Smooth muscle cell (in vitro differentiated cells): Measurements from ENCODE around the gene PALB2. TPM values are rescaled to one million over a fixed set of nuclear protein-coding genes. Genes with fewer than 3 reads are reported as not detected.

ENCODE experiments used
- DNase-seq: peaks from one replicate; lab custom pipeline; 2025; ENCODE audit not compliant: unreplicated experiment; lab: John Stamatoyannopoulos, UW
- H2AFZ ChIP-seq: fragments of 200-600 bp; sonication (generic); 2 replicates; pipeline ENCODE4 v1.6.0; 2016; ENCODE audit warnings: antibody characterized with exemption, low read depth, mild to moderate bottlenecking
- H3F3A ChIP-seq: fragments of 200-600 bp; sonication (generic); 2 replicates; pipeline ENCODE4 v1.6.0; 2017; ENCODE audit warnings: antibody characterized with exemption, low read depth
- H3K27ac ChIP-seq: fragments of 200-600 bp; sonication (generic); 2 replicates; pipeline ENCODE4 v1.5.1; 2016; ENCODE audit warnings: low read depth, mild to moderate bottlenecking
- H3K27me3 ChIP-seq: fragments of 200-600 bp; sonication (generic); 2 replicates; pipeline ENCODE4 v1.6.1; 2016; ENCODE audit warnings: low read depth, mild to moderate bottlenecking
- H3K36me3 ChIP-seq: fragments of 200-600 bp; sonication (generic); 2 replicates; pipeline ENCODE4 v1.5.1; 2016; ENCODE audit warnings: low read depth
- H3K4me1 ChIP-seq: fragments of 200-600 bp; sonication (generic); 2 replicates; pipeline ENCODE4 v1.5.1; 2016; ENCODE audit warnings: low read depth
- H3K4me2 ChIP-seq: fragments of 200-600 bp; sonication (generic); 2 replicates; pipeline ENCODE4 v1.6.0; 2016; ENCODE audit warnings: mild to moderate bottlenecking
- H3K4me3 ChIP-seq: fragments of 200-600 bp; sonication (generic); 2 replicates; pipeline ENCODE4 v1.5.1; 2016; ENCODE audit warnings: mild to moderate bottlenecking
- H3K79me2 ChIP-seq: fragments of 200-600 bp; sonication (generic); 2 replicates; pipeline ENCODE4 v1.6.0; 2016; ENCODE audit warnings: low read depth, mild to moderate bottlenecking
- H3K9ac ChIP-seq: fragments of 200-600 bp; sonication (generic); 2 replicates; pipeline ENCODE4 v1.6.0; 2016; ENCODE audit warnings: low read depth
- H3K9me3 ChIP-seq: fragments of 200-600 bp; sonication (generic); replicated peaks from 2 replicates; pipeline ENCODE4 v1.5.1; 2016; ENCODE audit warnings: low read depth
- H4K20me1 ChIP-seq: fragments of 200-600 bp; sonication (generic); 2 replicates; pipeline ENCODE4 v1.6.0; 2016; ENCODE audit warnings: low read depth
- WGBS: methylation state at CpG from one replicate; pipeline ENCODE4 v1.1.7; 2016; ENCODE audit warnings: low lambda C conversion rate; 5-methylcytosine and 5-hydroxymethylcytosine counted together
- polyA plus RNA-seq: library from polyadenylated mRNA; unstranded; fragments of >200 nt; fragmentation: Nextera tagmentation; extraction: Ambion mirVana; gene quantifications from 2 replicates; pipeline ENCODE4 v1.2.1, GENCODE V29; 2016
- total RNA-seq: library from RNA; depleted of rRNA; stranded (reverse); fragments of >200 nt; gene quantifications from 2 replicates; pipeline ENCODE4 v1.2.3, GENCODE V29; 2014
- TF ChIP-seq, protein P1 (sequence below): fragments of 200-600 bp; sonication (generic); IDR thresholded peaks from 2 replicates; pipeline ENCODE4 v1.5.1; 2017; ENCODE audit warnings: borderline replicate concordance, mild to moderate bottlenecking, antibody characterized with exemption; ENCODE audit not compliant: insufficient read depth, poor library complexity, severe bottlenecking

Gene PALB2
- total and polyA plus RNA-seq, 2 experiments from 2014 or later: 4.1 to 4.6 TPM

DNA sequence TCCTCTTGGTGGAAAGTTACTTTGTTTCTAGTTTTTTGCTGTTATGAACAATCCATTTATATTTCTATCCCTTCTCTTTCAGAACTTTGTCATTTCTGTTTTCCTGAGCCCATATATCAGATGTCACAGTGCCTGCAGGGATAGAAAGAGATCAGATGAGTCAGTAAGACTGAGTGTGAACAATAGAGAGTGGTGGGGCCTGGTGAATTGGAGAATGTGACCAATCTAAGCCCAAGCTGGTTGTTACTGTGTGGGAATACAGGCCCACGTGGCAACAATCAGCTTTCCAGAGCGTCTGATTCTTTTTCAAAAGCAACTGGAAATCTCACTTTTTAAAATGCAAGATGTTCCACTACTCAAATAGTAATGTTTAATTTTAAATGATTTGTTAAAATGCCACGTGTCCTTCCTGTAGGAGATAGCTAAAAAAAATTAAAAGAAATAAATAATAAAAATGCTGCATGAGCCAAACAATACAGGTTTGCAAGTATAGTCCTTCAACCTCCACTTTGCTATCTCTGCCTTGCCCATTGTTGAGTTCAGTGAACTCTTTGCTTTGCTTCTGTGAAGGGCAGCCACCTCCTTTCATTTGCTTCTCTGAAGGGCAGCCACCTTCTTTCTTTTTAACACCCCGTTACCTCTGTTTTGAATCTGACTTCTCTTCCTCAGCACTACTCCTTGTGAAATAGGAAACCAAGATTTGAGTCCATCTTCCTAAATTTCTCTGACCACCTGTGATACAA, 9.7 kb upstream of the PALB2 start:
- Histone ChIP-seq H3K27me3 (no peaks in the 10 kb centered on the region), H3K4me2 (no peak overlapping the region), H3K9ac (no peak overlapping the region), H3K79me2 (peaks cover 17% of the 10 kb centered on the region), H3F3A (no peaks in the 10 kb centered on the region), H2AFZ (no peak overlapping the region), H3K36me3 (no peaks in the 10 kb centered on the region), H3K4me1 (no peaks in the 10 kb centered on the region), H3K9me3 (no peaks in the 10 kb centered on the region), H4K20me1 (peaks cover 33% of the 10 kb centered on the region), H3K27ac (no peak overlapping the region), H3K4me3 (no peak overlapping the region)
- TF ChIP-seq, protein P1, sequence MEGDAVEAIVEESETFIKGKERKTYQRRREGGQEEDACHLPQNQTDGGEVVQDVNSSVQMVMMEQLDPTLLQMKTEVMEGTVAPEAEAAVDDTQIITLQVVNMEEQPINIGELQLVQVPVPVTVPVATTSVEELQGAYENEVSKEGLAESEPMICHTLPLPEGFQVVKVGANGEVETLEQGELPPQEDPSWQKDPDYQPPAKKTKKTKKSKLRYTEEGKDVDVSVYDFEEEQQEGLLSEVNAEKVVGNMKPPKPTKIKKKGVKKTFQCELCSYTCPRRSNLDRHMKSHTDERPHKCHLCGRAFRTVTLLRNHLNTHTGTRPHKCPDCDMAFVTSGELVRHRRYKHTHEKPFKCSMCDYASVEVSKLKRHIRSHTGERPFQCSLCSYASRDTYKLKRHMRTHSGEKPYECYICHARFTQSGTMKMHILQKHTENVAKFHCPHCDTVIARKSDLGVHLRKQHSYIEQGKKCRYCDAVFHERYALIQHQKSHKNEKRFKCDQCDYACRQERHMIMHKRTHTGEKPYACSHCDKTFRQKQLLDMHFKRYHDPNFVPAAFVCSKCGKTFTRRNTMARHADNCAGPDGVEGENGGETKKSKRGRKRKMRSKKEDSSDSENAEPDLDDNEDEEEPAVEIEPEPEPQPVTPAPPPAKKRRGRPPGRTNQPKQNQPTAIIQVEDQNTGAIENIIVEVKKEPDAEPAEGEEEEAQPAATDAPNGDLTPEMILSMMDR: no peak
- 84% methylated on average over 4 of the region's 4 CpGs for WGBS
- no peak for DNase-seq

DNA sequence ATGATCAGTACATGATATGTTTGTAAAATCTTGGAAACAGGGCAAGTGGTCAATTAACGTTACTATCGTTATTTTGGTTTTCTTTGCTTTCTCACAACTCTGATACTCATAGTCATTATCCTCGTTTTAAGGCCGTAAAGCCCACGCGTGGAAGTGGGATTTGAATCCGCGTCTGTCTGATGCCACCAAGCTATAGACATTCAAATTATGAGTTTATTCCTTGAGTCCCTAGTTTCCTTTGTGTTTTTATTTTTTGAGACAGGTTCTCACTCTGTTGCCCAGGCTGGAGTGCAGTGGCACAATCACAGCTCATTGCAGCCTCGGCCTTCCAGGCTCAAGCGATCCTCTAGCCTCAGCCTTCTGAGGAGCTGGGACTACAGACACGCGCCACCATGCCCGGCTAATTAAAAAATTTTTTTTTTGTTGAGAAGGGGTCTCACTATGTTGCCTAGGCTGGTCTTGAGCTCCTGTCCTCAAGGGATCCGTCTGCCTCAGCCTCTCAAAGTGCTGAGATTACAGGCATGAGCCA, 1.2 kb upstream of the PALB2 start:
- H3K79me2 ChIP-seq: peaks cover 26% of the 10 kb centered on the region
- no peaks in the 10 kb centered on the region for H3K9me3 ChIP-seq
- H3K4me1 ChIP-seq: peaks cover 4% of the 10 kb centered on the region
- H3K9ac ChIP-seq: peak overlapping the region; percentile 74
- no peak for DNase-seq
- TF ChIP-seq, protein P1: no peak
- 85% methylated on average over 14 of the region's 14 CpGs for WGBS
- no peaks in the 10 kb centered on the region for H4K20me1 ChIP-seq
- peak overlapping the region; percentile 77 for H3K4me2 ChIP-seq
- H3K27me3 ChIP-seq: no peaks in the 10 kb centered on the region
- no peaks in the 10 kb centered on the region for H3K36me3 ChIP-seq
- no peak overlapping the region for H3K27ac ChIP-seq
- H3F3A ChIP-seq: no peaks in the 10 kb centered on the region
- peak overlapping the region; percentile 56 for H3K4me3 ChIP-seq
- no peak overlapping the region for H2AFZ ChIP-seq

DNA sequence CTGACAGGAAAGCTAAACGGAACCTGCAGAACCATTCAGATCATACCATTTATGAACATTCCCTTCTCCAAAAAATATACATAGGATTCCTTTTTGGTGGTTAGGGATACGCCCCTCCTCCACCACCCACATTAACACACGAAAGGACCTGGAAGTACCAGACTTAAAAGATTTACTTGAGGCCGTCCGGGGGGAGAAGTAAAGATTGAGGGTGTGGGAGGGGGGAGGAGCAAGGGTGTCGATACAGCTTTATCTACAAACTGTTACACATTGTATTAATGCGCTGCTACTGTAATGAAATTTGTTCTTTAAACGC, 537 bp downstream of the PALB2 start:
- TF ChIP-seq, protein P1: no peak
- no peaks in the 10 kb centered on the region for H3F3A ChIP-seq
- WGBS: 41% methylated on average over 8 of the region's 8 CpGs
- H2AFZ ChIP-seq: peak overlapping the region; percentile 85
- H3K79me2 ChIP-seq: peaks cover 18% of the 10 kb centered on the region
- peak overlapping the region; percentile 80 for H3K9ac ChIP-seq
- H3K36me3 ChIP-seq: no peaks in the 10 kb centered on the region
- H3K4me2 ChIP-seq: peak overlapping the region; percentile 84
- no peaks in the 10 kb centered on the region for H3K27me3 ChIP-seq
- no peaks in the 10 kb centered on the region for H4K20me1 ChIP-seq
- no peak overlapping the region for H3K27ac ChIP-seq
- no peaks in the 10 kb centered on the region for H3K9me3 ChIP-seq
- peaks cover 4% of the 10 kb centered on the region for H3K4me1 ChIP-seq
- DNase-seq: no peak
- H3K4me3 ChIP-seq: peak overlapping the region; percentile 56

DNA sequence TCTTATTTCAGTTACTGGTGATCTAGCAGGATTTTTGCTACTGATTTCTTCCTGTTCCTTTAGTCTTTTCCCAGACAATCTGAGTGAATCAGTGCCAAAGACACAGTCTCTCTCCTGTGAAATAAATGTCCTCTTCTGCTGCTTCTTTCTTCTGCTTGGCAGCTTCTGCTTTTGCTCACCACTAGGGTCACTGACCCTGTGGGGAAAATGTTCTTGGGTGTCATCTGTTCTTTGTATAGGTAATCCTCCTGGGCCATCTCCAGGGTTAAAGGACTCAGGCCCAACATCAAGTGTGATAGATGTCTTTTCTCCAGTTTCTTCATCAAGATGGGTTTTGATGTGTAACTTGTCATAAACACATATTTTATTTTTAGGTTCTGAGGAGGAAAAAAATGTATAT, 5.2 kb downstream of the PALB2 start:
- H3K79me2 ChIP-seq: no peaks in the 10 kb centered on the region
- no peaks in the 10 kb centered on the region for H3K36me3 ChIP-seq
- no peaks in the 10 kb centered on the region for H3K9me3 ChIP-seq
- H3K4me2 ChIP-seq: no peak overlapping the region
- H3K4me3 ChIP-seq: no peak overlapping the region
- no peak overlapping the region for H2AFZ ChIP-seq
- DNase-seq: no peak
- H3K9ac ChIP-seq: no peak overlapping the region
- peaks cover 4% of the 10 kb centered on the region for H3K4me1 ChIP-seq
- no peak overlapping the region for H3K27ac ChIP-seq
- H3K27me3 ChIP-seq: no peaks in the 10 kb centered on the region
- H4K20me1 ChIP-seq: no peaks in the 10 kb centered on the region
- TF ChIP-seq, protein P1: no peak
- no peaks in the 10 kb centered on the region for H3F3A ChIP-seq
